HepG2 (cell line): ENCODE results near the gene UBTD1. TPM values are rescaled to one million over a fixed set of nuclear protein-coding genes. Genes with fewer than 3 reads are reported as not detected.
A peak's percentile ranks its signal among the peaks of the same experiment; 100 is the strongest.

Experiments used
- ATAC-seq: fragments of 200-7000 bp; cut with Tn5 transposase; 3 replicates; pipeline ENCODE4 v1.9.1; 2020; ENCODE audit warnings: mild to moderate bottlenecking, moderate library complexity
- BruUV-seq: library from RNA; stranded (reverse); fragments of 400-500 nt; replicated peaks from 2 replicates; lab custom pipeline; 2021; lab: Mats Ljungman, UMichigan
- CTCF ChIA-PET: fragments of 300-600 bp; formaldehyde crosslinking; extraction: SDS; loops from one replicate; lab custom pipeline; 2021; ENCODE audit warnings: low total read pairs, inconsistent platforms, low intra/inter-chr PET ratio; lab: Yijun Ruan, JAX
- POLR2A ChIA-PET: fragments of 350-600 bp; sonication (Branson Sonifier 250); formaldehyde crosslinking; loops from one replicate; lab custom pipeline; 2020; ENCODE audit warnings: antibody characterized with exemption, inconsistent platforms; lab: Yijun Ruan, JAX
- DNase-seq: peaks from one replicate; pipeline ENCODE4 v3.0.0-alpha.2; 2015; ENCODE audit warnings: low spot score
- FAIRE-seq: peaks from 3 replicates; lab custom pipeline; 2011; peaks lifted over from hg19 to GRCh38; lab: Jason Lieb, UNC
- H2AFZ ChIP-seq: one replicate; pipeline ENCODE4 v1.6.1; 2011; ENCODE audit warnings: low read length, inconsistent platforms
- H3K27ac ChIP-seq: fragments of 300-600 bp; 3 replicates; pipeline ENCODE4 v1.8.0; 2011; ENCODE audit warnings: mixed run types, mild to moderate bottlenecking, mixed read lengths, low read length, inconsistent platforms; ENCODE audit not compliant: insufficient read depth; ENCODE audit errors: extremely low read length
- H3K27me3 ChIP-seq, 2 experiments: fragments of 200-600 bp in 1 of 2; 2 replicates in 1 of 2; 3 replicates in 1 of 2; pipeline versions ENCODE4 v1.6.0 to v1.8.0; 2011; ENCODE audit warnings: low read length in 2 of 2, mild to moderate bottlenecking in 2 of 2, moderate library complexity in 2 of 2, inconsistent platforms in 1 of 2; ENCODE audit not compliant: insufficient read depth in 2 of 2, control insufficient read depth in 1 of 2
- H3K36me3 ChIP-seq, 2 experiments: fragments of 200-600 bp in 1 of 2; replicated peaks in 1 of 2; 2 replicates in 1 of 2; 3 replicates in 1 of 2; pipeline versions ENCODE4 v1.5.1 to v1.8.0; 2011; ENCODE audit warnings: low read length in 2 of 2, inconsistent platforms in 1 of 2; ENCODE audit not compliant: insufficient read depth in 2 of 2, control insufficient read depth in 1 of 2
- H3K4me1 ChIP-seq: 2 replicates; pipeline ENCODE4 v1.5.1; 2012; ENCODE audit warnings: low read length, inconsistent platforms; ENCODE audit not compliant: insufficient read depth
- H3K4me2 ChIP-seq: 2 replicates; pipeline ENCODE4 v1.6.0; 2011; ENCODE audit warnings: low read depth, low read length, inconsistent platforms
- H3K4me3 ChIP-seq, 3 experiments: fragments of 200-600 bp in 1 of 3; sonication (generic), shearing (Covaris generic) in 1 of 3; replicated peaks in 1 of 3; 2 replicates each; pipeline ENCODE4 v1.5.1; 2011 to 2016; ENCODE audit warnings: low read length in 3 of 3, inconsistent platforms in 2 of 3, low read depth in 2 of 3, mild to moderate bottlenecking in 2 of 3, control low read depth in 1 of 3, mixed read lengths in 1 of 3; ENCODE audit not compliant: insufficient read depth in 1 of 3
- H3K79me2 ChIP-seq: one replicate; pipeline ENCODE4 v1.6.1; 2011; ENCODE audit warnings: low read length, inconsistent platforms; ENCODE audit not compliant: insufficient read depth
- H3K9ac ChIP-seq: 2 replicates; pipeline ENCODE4 v1.6.0; 2011; ENCODE audit warnings: mild to moderate bottlenecking, low read depth, low read length, inconsistent platforms; ENCODE audit not compliant: insufficient read depth
- H3K9me3 ChIP-seq: 2 replicates; pipeline ENCODE4 v1.5.1; 2012; ENCODE audit warnings: mild to moderate bottlenecking, low read length
- H4K20me1 ChIP-seq: 2 replicates; pipeline ENCODE4 v1.6.0; 2011; ENCODE audit warnings: inconsistent platforms, mild to moderate bottlenecking, low read length, moderate library complexity; ENCODE audit not compliant: insufficient read depth
- CEBPB ChIP-seq: IDR thresholded peaks from 2 replicates; pipeline ENCODE4 v1.6.1; 2011; ENCODE audit warnings: low read depth, low read length, improper control_type of control experiment, borderline replicate concordance
- EP300 ChIP-seq, 3 experiments: sonication (generic) in 1 of 3; formaldehyde crosslinking in 1 of 3; IDR thresholded peaks; 2 replicates each; pipeline versions ENCODE4 v1.5.1 to v1.6.1; 2011 to 2020; ENCODE audit warnings: low read depth in 2 of 3, low read length in 2 of 3, borderline replicate concordance in 1 of 3, improper control_type of control experiment in 1 of 3, mild to moderate bottlenecking in 1 of 3, missing genetic modification reagents in 1 of 3, moderate library complexity in 1 of 3
- ETV5 ChIP-seq: IDR thresholded peaks from 2 replicates; pipeline ENCODE4 v1.6.1; 2018; ENCODE audit warnings: missing biosample characterization, missing genetic modification reagents, inconsistent platforms, borderline replicate concordance
- KDM3A ChIP-seq: IDR thresholded peaks from 2 replicates; pipeline ENCODE4 v1.6.1; 2018; ENCODE audit warnings: low read depth, missing compliant biosample characterization
- NFATC3 ChIP-seq: sonication (generic); formaldehyde crosslinking; IDR thresholded peaks from 2 replicates; pipeline ENCODE4 v1.5.1; 2020; ENCODE audit warnings: mild to moderate bottlenecking, missing genetic modification reagents
- NFIC ChIP-seq: IDR thresholded peaks from 2 replicates; pipeline ENCODE4 v1.6.1; 2012; ENCODE audit warnings: mild to moderate bottlenecking, low read length, inconsistent platforms
- PHF21A ChIP-seq: sonication (generic); formaldehyde crosslinking; IDR thresholded peaks from 2 replicates; pipeline ENCODE4 v1.5.0; 2020; ENCODE audit warnings: mild to moderate bottlenecking, missing genetic modification reagents
- TARDBP ChIP-seq: sonication (generic); formaldehyde crosslinking; IDR thresholded peaks from 2 replicates; pipeline ENCODE4 v1.8.0; 2022; ENCODE audit warnings: mild to moderate bottlenecking, missing genetic modification reagents
- YEATS2 ChIP-seq: sonication (generic); formaldehyde crosslinking; IDR thresholded peaks from 2 replicates; pipeline ENCODE4 v1.4.0; 2020; ENCODE audit warnings: missing genetic modification reagents, borderline replicate concordance
- ZFP36L1 ChIP-seq: sonication (generic); formaldehyde crosslinking; IDR thresholded peaks from 2 replicates; pipeline ENCODE4 v1.8.0; 2022; ENCODE audit warnings: mild to moderate bottlenecking, missing genetic modification reagents, moderate library complexity
- ZNF124 ChIP-seq: sonication (generic); formaldehyde crosslinking; IDR thresholded peaks from 2 replicates; pipeline ENCODE4 v1.4.0; 2020; ENCODE audit warnings: missing genetic modification reagents
- ZNF264 ChIP-seq: sonication (generic); formaldehyde crosslinking; IDR thresholded peaks from 2 replicates; pipeline ENCODE4 v1.4.0; 2020; ENCODE audit warnings: missing genetic modification reagents
- ZNF331 ChIP-seq: sonication (generic); formaldehyde crosslinking; IDR thresholded peaks from 2 replicates; pipeline ENCODE4 v1.4.0; 2020; ENCODE audit warnings: missing genetic modification reagents
- ZNF563 ChIP-seq: sonication (generic); formaldehyde crosslinking; IDR thresholded peaks from 2 replicates; pipeline ENCODE4 v1.8.0; 2022; ENCODE audit warnings: mild to moderate bottlenecking, moderate library complexity, missing genetic modification reagents
- ZNF792 ChIP-seq: IDR thresholded peaks from 2 replicates; pipeline ENCODE4 v1.6.1; 2016
- WGBS: methylation state at CpG from one replicate; pipeline ENCODE4 v1.1.6; 2017; ENCODE audit warnings: low lambda C conversion rate; 5-methylcytosine and 5-hydroxymethylcytosine counted together
- in situ Hi-C: cut with HindIII; loops from 2 replicates; pipeline ENCODE4 v1.10.0; 2017; ENCODE audit warnings: low pct_unique_long_range_greater_than_20kb; ENCODE audit not compliant: extremely low pct_ligation_motif_present
- intact Hi-C: fragments of 100-400 bp; cut with micrococcal nuclease; formaldehyde crosslinking; loops from one replicate; pipeline ENCODE4 v1.10.0; 2022; ENCODE audit not compliant: unreplicated experiment
- polyA plus RNA-seq, 8 experiments: library from polyadenylated mRNA; depleted of rRNA in 3 of 8; stranded (reverse) in 7 of 8; unstranded in 1 of 8; fragments of >200 nt; fragmentation: Illumina TruSeq in 4 of 8; extraction: Trizol in 4 of 8; gene quantifications; 2 replicates each; pipeline versions ENCODE4 v1.2.1 to v1.2.3, GENCODE V29; 2011 to 2016; ENCODE audit warnings: low read depth in 4 of 8, missing spikeins in 1 of 8, mixed read lengths in 1 of 8; ENCODE audit not compliant: insufficient read depth in 1 of 8
- total RNA-seq, 5 experiments: library from RNA; depleted of rRNA; stranded (reverse); fragments of >200 nt; fragmentation: Illumina TruSeq; extraction: Trizol; gene quantifications; 2 replicates each; pipeline ENCODE4 v1.2.3, GENCODE V29; 2016; ENCODE audit warnings: low read depth in 1 of 5
- TF ChIP-seq, protein P1 (sequence below): sonication (generic); IDR thresholded peaks from 2 replicates; pipeline ENCODE4 v1.6.1; 2016; ENCODE audit warnings: low read depth, borderline replicate concordance
- TF ChIP-seq, protein P2 (sequence below): sonication (generic); formaldehyde crosslinking; IDR thresholded peaks from 2 replicates; pipeline ENCODE4 v1.5.1; 2020; ENCODE audit warnings: mild to moderate bottlenecking, missing genetic modification reagents
- TF ChIP-seq, protein P3 (sequence below): sonication (generic); formaldehyde crosslinking; IDR thresholded peaks from 2 replicates; pipeline ENCODE4 v1.4.0; 2020; ENCODE audit warnings: missing genetic modification reagents

The UBTD1 gene
- total and polyA plus RNA-seq, 2 of the 13 experiments (the other 11 are each of a cell fraction or from before 2014, with no cell fraction given): 7.9 to 10.0 TPM

DNA sequence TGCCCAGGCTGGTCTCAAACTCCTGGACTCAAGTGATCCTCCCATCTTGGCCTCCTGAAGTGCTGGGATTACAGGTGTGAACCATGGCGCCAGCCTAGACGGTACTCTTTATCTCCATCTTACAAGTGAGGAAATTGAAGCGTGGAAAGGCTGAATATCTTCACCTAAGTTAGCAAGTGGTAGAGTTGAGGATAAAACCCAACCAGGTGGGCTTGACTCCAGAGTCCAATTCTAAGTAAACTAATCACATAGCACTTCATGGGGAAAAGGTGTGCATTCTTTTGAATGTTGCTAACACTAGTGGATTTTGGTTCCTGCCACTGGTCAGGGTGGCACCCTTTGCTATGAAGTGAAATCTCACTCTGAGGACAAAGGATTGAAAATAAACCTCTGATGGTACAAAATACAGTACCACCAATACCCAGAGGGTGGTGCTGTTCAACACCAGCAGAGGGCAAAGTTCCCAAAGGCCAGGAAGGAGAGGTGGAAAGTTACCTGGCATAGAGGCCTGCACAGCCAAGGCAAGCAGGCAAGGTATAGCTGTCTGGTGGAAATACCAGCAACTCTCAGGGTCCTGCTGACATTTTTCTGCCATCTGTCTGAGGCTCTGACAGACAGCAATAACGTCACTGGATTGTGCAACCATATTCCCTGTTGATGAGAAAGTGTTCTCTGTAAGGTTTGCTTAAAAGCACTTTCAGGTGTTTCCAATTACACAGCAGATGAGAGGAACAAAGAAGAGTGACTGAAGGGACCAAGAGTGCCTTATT lies 35.2 kb upstream of the UBTD1 start:
- H4K20me1 ChIP-seq: no peaks in the 10 kb centered on the region
- no peak overlapping the region for H3K9ac ChIP-seq
- CTCF ChIA-PET: interaction anchor here (1.1 to 1.9 kb wide), 2 partner anchors 56 to 90 kb away, joined by 6 to 19 read pairs; no protein-coding TSS in a partner anchor
- no TSS peak for BruUV-seq
- WGBS: 68% methylated on average over 4 of the region's 4 CpGs
- no peak overlapping the region for H3K4me2 ChIP-seq
- POLR2A ChIA-PET: interaction anchor here (0.7 to 1.7 kb wide), 4 partner anchors 11 to 91 kb away, joined by 3 to 4 read pairs (median 4); no protein-coding TSS in a partner anchor
- peaks cover 49 to 86% of the 10 kb centered on the region in 2 experiments for H3K36me3 ChIP-seq
- ATAC-seq (peak; percentile 88), FAIRE-seq (peak; percentile 98), DNase-seq (peak; percentile 87)
- no peaks in the 10 kb centered on the region for H3K79me2 ChIP-seq
- intact Hi-C loops: loop anchor here (1.0 to 5.0 kb wide), 3 partner anchors 65 to 149 kb away; no protein-coding TSS in a partner anchor
- in situ Hi-C loops: loop anchor here (5.0 kb wide), 1 partner anchor 89 kb away; no protein-coding TSS in a partner anchor
- H3K27ac ChIP-seq: peak overlapping the region; percentile 55
- H3K4me1 ChIP-seq: peaks cover 25% of the 10 kb centered on the region
- no peak overlapping the region for H3K4me3 ChIP-seq
- no peaks in the 10 kb centered on the region for H3K9me3 ChIP-seq
- no peak overlapping the region for H2AFZ ChIP-seq
- H3K27me3 ChIP-seq: no peaks in the 10 kb centered on the region
- peak; percentile 65; the same call in 1 of the 2 replicates for TF ChIP-seq ZNF331 (CRISPR knock-in tag)
- 0 out of 2 replicates have a peak, but pooled peaks have one; percentile 24 for TF ChIP-seq NFIC
- TF ChIP-seq, protein P1, sequence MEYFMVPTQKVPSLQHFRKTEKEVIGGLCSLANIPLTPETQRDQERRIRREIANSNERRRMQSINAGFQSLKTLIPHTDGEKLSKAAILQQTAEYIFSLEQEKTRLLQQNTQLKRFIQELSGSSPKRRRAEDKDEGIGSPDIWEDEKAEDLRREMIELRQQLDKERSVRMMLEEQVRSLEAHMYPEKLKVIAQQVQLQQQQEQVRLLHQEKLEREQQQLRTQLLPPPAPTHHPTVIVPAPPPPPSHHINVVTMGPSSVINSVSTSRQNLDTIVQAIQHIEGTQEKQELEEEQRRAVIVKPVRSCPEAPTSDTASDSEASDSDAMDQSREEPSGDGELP: peak; percentile 41; the same call in 1 of the 2 replicates
- peak; percentile 47; the same call in 1 of the 2 replicates for TF ChIP-seq ZNF792 (CRISPR knock-in tag)
- TF ChIP-seq, protein P2, sequence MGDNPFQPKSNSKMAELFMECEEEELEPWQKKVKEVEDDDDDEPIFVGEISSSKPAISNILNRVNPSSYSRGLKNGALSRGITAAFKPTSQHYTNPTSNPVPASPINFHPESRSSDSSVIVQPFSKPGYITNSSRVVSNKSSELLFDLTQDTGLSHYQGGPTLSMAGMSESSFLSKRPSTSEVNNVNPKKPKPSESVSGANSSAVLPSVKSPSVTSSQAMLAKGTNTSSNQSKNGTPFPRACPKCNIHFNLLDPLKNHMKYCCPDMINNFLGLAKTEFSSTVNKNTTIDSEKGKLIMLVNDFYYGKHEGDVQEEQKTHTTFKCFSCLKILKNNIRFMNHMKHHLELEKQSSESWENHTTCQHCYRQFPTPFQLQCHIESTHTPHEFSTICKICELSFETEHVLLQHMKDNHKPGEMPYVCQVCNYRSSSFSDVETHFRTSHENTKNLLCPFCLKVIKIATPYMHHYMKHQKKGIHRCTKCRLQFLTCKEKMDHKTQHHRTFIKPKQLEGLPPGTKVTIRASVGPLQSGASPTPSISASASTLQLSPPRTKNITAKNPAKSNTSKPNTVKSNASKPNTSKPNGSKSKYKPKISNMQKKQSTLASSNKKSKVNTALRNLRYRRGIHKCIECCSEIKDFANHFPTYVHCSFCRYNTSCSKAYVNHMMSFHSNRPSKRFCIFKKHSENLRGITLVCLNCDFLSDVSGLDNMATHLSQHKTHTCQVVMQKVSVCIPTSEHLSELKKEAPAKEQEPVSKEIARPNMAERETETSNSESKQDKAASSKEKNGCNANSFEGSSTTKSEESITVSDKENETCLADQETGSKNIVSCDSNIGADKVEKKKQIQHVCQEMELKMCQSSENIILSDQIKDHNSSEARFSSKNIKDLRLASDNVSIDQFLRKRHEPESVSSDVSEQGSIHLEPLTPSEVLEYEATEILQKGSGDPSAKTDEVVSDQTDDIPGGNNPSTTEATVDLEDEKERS: no peak
- TF ChIP-seq ETV5 (CRISPR knock-in tag): peak; percentile 61; the same call in 1 of the 2 replicates
- TF ChIP-seq YEATS2: peak; percentile 56; the same call in 1 of the 2 replicates
- TF ChIP-seq ZNF563 (CRISPR knock-in tag): no peak
- TF ChIP-seq EP300 (IDR thresholded peaks at IDR 0.05; ENCODE audit: low read depth in 2 of 2, low read length in 2 of 2): peak in 1 of 2 experiments; percentile 67; a peak in 1 of 4 replicates
- no peak for TF ChIP-seq EP300 (CRISPR knock-in tag; IDR thresholded peaks at IDR 0.05; ENCODE audit: borderline replicate concordance)
- no peak; the same call in 1 of the 2 replicates for TF ChIP-seq PHF21A (CRISPR knock-in tag)
- no peak for TF ChIP-seq ZNF124
- TF ChIP-seq, protein P3, sequence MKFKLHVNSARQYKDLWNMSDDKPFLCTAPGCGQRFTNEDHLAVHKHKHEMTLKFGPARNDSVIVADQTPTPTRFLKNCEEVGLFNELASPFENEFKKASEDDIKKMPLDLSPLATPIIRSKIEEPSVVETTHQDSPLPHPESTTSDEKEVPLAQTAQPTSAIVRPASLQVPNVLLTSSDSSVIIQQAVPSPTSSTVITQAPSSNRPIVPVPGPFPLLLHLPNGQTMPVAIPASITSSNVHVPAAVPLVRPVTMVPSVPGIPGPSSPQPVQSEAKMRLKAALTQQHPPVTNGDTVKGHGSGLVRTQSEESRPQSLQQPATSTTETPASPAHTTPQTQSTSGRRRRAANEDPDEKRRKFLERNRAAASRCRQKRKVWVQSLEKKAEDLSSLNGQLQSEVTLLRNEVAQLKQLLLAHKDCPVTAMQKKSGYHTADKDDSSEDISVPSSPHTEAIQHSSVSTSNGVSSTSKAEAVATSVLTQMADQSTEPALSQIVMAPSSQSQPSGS (CRISPR knock-in tag): peak; percentile 60
- 0 out of 2 replicates have a peak, but pooled peaks have one; percentile 28 for TF ChIP-seq ZNF264 (CRISPR knock-in tag)
- TF ChIP-seq ZFP36L1 (CRISPR knock-in tag): peak; percentile 81; the same call in 1 of the 2 replicates
- peak; percentile 92 for TF ChIP-seq CEBPB
- peak; percentile 53; the same call in 1 of the 2 replicates for TF ChIP-seq KDM3A
- peak; percentile 57; the same call in 1 of the 2 replicates for TF ChIP-seq TARDBP (CRISPR knock-in tag)
- no peak for TF ChIP-seq NFATC3
